ENCODE results near the gene ZNF28.
"Not testable (repeated sequence)": the region's sequence is repeated elsewhere in the genome, so short reads cannot be mapped to it uniquely, and the experiment has no call there.

The ZNF28 gene

GRCh38 chr19:52756447-52756846 lies 65.0 kb downstream of the ZNF28 start:
- not testable (repeated sequence) for DNase-seq

DNA sequence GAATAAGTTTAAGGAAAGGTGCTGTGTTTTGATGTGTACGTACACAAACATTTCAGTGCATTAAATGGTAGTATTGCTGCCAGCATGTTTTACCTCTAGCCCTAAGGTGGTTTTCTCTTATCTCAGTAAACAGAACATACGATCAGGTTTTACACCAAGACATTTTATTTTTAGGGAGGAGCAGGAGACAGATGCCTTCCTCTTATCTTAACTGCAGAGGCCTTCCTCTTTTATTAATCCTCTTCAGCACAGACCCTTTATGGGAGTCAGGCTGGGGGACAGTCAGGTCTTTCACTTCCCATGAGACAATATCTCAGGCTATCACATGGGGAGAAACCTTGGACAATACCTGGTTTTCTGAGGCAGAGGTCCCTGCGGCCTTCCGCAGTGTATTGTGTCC lies 71.7 kb downstream of the ZNF28 start:
- DNase-seq, result no peak

- no peak for DNase-seq
Observed at GRCh38 chr19:52748336-52748950, 73.0 kb downstream of the ZNF28 start.

Data from DMS79 treated with DMSO at 0.1 percent for 48 hours (cell line).